SH-SY5Y (cell line): Measurements from ENCODE around the gene GLI3.

Experiments used
- GATA2 ChIP-seq: IDR thresholded peaks from 2 replicates; pipeline ENCODE4 v1.6.1; 2011; ENCODE audit warnings: mild to moderate bottlenecking, low read depth, low read length
- GATA3 ChIP-seq: IDR thresholded peaks from 2 replicates; pipeline ENCODE4 v1.6.1; 2011; ENCODE audit warnings: low read depth, mild to moderate bottlenecking, low read length, moderate library complexity

- TF ChIP-seq GATA3 (no peak), GATA2 (no peak)
Observed at GRCh38 chr7:41954976-41955375, 282.0 kb downstream of the GLI3 start.
